GM19455 (cell line): ENCODE data around the gene CHD1.

ENCODE experiments used
- ATAC-seq: cut with Tn5 transposase; IDR thresholded peaks from one replicate; pipeline ENCODE4 v1.9.1; 2021; ENCODE audit not compliant: unreplicated experiment

CHD1 gene

DNA sequence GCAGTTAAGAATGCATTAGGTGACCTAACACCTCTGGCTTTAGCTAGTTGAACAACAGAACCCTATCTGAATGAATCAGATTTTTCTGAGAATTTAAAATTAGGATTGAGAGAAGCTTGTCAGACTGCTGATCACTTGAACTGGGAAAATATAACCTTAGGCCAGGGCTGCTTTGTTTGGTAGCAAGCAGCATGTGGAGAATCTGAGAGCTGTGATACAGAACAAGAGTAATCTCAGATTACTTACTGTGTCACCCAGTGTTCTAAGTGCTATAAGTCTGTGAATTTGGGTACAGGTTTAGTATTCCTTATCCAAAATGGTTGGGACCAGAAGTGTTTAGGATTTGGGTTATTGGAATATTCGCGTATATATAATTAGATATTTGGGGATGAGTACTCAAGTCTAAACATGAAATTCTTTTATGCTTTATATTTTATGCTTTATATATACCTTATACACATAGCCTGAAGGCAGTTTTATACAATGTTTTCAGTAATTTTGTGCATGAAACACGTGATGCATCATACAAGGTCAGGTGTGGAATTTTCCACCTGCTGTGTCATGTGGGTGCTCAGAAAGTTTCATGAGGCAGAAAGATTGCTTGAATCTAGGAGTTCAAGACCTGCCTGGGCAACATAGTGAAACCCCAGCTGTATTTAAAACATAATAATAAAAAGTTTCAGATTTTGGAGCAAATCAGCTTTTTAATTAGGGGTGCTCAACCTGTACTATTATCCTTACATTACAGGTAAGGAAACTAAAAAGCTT is 8.3 kb upstream of the CHD1 start:
- no peak for ATAC-seq

DNA sequence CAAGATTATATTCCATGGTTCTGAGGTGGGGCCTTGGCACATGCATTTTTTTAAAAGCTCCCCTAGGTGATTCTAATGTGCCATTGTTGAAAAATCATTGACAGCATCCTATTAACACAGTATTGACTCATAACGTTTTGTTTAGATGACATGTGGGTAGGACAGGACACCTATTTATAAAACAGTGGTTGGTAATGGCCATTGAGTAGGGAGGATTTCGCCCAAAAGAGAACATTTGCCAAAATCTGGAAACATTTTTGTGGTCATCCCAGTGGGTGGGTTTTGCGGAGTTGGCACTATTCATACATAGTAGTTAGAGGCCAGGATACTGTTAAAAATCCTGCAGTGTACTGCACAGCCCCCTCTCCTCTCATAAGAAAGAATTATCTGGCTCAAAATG is 6.4 kb upstream of the CHD1 start:
- ATAC-seq, result no peak

DNA sequence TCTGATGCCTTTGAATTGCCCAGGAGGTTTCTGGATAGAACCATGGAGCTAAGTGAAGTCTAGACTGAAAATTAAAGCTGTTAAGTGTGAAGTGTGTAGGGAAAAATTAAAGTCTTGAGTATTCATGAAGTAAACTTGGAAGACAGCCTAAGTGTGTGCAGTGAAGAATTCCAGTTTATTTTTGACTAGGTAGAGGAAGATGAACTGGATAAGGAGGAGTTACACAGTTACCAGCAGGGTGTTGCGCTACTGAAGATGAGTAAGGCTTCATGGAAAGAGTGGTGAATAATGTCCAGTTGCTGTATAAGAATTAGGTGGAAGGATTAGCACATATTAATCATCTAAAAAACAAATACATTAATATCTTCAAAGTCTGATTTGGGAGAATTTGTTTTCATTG is 5.7 kb upstream of the CHD1 start:
- no peak for ATAC-seq

DNA sequence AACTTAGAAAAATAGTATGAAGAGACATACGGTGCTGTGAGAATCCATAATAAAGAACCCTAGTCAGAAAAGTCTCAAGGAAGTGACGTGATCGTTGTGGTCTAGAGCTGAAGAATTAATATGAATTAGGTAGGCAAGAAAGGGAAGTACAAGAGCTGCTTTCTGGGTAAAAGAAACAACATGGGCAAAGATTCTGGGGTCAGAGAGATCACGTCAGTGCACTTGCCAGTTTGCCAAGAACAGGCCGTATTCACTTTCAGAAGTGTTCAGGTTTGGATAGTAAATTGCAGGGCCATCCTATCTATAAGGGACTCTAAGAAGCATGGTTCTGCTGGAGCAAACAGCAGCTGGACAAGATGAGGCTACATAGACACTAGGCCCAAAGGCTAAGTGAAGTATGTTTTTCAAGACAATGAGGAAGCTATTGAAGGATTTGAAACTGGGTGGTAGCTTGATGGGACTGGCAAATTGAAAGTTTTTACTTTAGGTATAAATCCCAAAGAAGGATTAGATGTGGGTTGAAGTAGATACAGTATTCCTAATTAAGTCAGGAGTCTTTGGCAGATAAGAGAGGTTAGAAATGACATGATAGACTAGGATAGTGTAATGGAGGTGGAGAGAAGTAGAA is 4.8 kb upstream of the CHD1 start:
- ATAC-seq, result no peak

DNA sequence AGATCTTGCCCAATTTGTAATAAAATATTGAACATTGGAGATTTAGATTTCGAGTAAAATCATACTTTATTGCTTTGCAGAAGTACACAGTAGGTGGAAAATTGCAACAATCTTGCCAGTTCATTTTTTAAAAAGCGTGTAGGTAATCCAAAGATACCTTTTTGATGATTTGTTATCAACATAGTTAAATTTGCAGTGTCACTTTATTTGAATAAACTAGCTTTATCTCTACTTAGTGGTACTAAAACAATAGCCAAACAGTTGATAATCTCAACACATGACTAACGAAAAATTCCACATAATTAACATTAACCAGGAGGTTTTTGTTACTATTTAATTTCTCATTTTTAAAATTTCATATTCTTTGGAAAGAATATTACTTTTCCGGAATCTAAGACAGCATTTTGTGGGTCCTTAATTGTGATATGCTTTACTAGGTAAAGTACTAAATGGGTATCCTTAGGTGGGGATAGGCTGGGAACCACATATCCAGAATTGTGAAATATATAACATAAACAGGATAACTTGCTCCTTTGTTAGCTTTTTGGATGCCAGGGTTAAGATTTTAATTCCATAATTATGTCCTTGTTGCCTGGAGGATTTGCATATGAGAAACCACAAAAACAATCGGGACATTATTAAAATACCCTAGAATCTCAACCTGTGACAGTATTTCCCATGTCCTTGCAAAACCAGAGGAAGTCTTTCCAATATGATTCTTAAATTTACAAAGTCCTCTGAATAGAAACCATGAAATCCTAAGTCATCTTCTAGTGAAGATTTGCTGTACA is 2.4 kb upstream of the CHD1 start:
- no peak for ATAC-seq

DNA sequence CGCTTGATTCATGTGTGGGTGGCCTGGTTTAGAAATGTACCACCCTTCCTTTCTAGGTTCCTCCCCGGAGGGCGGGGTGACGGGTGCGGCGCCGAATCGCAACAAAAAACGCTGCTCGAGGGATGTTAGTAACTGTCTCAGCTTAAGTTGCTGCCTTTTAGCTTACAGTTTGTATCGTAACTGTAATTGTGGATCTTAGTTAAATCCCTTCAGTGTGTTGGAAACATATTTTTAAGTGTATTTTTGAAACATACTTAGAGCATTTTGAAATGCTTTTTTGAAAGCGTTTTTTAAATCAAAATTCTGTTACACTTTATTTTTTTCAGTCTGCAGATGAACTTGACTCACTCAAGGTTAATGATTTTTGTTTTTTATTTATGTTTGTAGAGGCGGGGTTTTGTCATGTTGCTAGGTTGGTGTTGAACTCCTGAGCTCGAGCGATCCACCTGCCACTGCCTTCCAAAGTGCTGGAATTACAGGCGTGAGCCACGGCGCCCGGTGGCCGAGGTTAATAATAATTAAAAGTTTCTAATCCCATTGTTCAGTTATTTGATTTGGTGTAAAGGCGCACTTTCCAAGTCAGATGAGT is 997 bp upstream of the CHD1 start:
- ATAC-seq, result no peak

DNA sequence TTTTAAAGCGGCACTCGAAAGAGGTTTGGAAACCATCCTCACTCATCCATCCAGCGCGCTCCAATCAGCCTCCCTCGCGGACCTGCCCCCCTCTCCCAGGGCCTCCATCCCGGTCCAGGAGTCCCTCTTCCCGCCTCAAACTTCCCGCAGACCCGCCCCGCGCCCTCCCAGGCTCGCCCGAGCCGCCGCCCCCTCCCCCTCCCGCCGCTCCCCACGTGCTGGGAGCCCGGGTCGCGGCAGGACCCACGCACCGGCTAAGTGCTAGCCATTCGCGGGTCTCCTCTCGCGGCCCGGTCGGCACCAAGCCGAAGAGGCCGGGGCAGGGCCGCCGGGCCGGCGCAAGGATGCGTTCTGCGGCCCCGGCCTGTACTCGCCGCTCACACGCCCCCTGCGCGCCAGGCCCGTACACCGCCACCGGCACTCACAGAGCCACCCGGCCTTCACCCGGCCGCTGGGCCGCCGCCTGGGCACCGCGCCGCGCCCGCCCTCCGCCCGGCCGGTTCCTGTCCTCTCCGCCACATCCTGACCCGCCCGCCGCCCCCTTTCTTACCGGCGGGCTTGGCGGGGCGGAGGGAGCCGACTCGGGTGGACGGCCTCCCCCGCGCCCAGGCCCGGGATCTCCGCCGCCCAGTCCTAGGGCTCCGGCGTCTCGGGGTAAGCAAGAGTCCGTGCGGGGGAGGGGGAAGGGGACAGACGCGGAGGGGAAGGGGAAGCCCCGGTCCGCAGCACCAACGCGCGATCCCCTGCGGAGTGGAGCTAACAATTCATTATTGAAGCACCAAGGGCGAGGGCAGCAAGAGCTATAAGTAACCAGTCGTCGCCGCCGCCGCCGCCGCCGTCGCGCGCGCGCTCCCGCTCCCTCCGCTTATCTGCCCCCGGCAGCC is 576 bp downstream of the CHD1 start:
- peak; percentile 32 for ATAC-seq

DNA sequence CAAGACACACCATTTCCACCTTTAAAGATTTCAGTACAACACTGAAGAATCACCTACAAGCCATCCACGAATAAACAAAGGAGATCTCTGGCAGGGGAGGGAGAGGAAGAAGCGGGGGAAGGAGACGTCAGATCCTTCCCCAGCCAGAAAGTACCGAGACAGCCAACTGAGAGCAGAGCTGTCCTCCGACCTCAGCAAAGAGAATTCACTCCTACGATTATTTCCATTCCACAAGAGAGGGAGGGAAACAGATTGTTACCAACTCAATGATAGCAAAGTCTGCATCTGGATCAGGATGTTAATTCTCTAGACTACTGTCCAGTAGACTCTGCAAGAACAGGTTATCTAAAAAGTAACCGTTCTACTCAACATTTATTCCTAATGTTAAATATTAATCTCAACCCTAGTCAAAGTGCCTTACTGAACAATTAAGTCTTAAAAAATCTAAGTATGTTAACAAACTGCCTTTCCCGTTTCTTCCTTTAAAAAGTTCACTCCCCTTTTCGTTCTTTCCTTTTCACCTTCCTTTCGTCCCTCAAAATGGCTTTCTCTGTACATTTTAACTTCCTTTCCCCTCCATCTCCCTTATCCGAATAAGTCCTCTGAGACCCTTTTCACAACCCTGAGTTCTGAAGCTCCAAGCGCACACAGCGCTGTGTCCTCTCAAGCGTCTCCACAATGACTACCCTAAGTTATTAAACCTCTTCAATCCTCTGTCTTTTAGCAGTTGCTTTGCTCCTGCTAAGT is 1.4 kb downstream of the CHD1 start:
- peak; percentile 1 for ATAC-seq

DNA sequence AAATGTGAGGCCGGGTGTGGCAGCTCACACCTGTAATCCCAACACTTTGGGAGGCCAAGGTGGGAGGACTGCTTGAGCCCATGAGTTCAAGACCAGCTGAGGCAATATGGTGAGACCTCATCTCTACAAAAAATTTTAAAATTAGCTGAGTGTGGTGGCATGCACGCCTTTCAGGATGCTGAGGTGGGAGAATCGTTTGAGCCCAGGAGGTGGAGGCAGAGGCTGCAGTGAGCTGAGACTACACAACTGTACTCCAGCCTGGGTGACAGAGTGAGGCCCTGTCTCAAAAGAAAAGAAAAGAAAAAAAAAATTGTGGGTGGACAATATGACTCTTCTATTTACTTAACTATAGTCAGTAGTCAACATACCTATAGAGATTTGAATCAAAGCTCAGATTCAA is 4.8 kb downstream of the CHD1 start:
- no peak for ATAC-seq

DNA sequence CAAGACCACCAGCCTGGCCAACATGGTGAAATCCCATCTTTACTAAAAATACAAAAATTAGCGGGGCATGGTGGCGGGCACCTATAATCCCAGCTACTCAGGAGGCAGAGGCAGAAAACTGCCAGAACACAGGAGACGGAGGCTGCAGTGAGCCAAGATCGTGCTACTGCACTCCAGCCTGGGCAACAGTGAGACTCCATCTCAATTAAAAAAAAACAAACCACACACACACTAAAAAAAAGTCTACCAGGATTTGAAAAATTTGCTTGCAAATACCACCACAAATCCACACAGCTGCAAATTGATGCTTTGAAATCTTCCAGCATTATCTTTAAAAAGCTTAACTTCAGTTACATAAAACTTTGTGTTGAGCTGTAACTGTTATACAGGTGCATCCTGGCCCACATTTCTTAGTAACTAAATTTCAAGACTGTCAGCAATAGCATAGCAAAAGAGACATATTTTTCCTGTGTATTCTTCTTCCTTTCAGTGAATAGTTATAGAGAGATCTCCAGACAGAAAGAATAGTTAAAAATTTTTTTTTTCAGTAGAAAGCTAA is 6.8 kb downstream of the CHD1 start:
- no peak for ATAC-seq

DNA sequence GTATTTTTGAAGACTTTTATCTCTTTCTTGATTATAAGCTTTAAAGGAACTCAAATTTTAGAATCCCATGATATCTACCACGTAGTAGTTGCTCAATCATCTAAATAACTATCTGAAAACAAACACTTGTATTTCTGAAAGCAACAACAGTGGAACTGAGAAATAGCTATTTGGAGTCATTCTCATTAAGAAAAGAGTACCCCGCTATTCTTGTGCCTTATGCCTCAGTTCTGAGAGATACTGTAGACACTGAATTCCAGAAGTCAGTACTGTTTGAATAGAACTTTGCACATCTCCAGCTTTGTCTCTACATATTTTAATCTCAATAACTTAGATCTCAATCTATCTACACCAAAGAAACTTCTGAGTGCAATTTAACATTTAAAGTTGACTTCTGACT is 11.4 kb downstream of the CHD1 start:
- peak; percentile 70 for ATAC-seq

DNA sequence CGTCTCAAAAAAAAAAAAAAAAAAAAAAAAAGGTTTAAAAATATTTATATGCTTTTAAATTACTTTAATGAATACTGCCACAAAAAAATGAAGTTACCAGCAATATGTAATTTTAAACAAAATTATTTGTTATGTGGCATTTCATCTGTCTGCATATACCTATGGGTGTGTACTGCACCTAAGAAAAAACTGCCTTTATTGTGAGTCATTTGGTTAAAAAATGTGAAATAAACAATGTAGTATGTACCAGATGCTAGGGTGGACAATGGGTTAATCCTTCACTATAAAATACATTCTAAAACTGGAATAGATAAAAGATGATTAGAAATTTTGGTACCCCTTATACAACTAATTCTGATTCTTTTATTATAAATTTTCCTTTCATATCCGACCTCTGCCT is 12.3 kb downstream of the CHD1 start:
- no peak for ATAC-seq

DNA sequence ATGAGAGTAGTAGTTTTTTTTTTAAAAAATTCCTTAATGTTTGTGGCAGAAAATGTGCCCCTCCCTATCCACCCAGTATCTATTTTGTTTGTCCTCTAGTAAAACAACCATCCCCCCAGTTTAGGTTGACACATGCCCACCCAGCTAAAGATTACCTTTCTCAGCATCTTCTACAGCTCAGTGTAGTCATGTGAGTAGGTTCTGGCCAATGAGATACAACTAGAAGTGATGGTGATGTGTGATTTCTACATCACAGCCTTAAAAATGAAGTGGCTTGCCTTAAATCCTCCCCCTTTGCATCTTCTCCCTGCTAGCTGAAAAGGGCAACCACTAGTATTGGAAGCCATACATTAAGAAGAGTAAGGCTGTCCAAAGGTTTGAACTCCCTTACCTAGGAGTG is 14.9 kb downstream of the CHD1 start:
- ATAC-seq, result no peak

DNA sequence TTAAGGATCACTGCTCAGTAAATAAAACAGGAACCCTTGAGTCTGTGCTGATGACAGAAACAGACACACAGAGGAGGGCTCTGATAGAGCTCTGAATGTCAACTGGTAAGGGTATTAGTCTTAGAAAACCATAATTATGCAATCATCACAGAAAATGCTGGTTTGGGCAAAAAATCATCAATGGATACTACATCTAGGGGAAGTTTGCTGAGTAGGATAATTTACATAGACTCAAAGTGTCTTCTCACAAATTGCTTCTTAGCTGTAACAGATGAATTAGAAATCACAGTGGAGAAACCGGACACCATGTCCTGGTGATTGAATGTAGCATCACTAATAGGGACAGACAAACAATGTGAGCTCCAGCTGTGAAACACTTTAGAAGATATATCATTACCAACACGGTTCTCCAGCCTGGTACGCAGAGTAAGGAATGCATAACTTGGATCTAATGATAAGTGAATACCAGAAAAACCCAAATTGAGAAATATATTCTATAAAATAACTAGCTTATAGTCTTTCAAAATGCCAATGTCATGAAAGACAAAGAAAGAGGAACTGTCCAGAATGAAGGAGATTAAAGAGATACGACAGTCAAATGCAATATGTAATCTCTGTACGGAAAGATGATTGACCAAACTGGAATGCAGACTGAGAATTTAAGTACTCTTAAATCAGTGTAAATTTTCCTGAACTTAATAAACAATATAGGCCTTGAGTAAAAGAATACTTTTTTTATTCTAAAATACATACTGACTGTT is 17.3 kb downstream of the CHD1 start:
- ATAC-seq, result no peak

DNA sequence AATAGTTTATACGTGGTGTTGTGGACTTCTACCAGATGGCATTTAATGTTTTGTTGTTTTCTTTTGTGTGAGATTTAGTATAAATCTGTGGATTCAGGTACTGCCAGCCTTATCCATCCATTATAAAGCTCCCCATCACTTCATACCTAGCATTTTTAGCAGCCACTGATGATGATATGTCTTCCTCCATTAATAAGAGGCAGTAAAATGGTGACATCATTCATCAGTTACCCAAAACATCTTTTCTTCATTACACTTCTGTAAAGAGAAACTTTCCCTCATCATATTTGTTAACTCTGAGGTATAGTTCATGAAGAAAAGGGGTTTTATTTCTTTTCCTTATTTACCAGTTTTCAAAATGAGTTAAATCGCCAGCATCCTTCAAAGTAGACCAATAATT is 19.4 kb downstream of the CHD1 start:
- no peak for ATAC-seq

DNA sequence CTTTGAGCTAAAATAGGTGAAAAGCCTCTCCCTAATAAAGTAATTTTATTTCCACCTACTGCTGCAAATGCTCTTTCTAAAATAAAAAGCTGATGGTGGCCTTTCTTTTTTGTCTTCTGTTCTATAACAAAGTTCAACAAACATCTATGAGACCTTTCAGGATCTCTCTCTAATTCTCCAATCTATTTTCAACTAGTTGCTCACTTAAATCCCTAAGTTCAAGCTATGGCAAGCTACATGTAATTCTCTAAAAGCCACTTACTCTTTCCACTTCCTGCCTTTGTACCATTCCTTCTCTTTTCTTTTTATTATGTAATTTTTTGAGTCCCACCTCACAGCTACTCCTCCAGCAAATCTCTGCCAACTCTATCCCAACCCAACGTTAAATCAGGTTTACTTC is 20.9 kb downstream of the CHD1 start:
- no peak for ATAC-seq

DNA sequence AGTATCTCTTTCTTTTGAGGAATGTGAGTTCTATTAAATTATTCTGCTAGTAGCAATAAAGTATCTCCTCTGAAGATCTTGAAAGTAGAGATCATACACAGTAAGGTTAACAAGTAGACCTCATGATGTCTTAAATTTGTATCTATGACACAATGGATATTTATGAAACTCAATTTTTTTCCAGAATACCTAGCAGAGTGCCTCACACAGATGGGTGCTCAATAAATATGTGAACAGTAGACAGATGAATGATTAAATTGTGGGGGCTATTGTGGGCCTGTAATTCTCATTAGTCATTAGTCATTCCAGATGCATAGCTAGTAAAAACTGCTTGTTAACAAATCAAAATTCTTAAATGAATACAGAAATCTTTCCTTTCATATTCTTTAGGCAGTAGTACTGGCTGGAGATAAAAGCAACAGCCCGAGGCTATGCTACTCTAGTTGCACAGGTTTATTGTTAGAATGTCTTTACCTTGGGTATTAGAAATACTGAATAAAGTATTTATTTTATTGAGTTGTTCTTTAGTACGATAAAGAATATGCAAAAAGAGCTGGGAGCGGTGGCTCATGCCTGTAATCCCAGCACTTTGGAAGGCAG is 22.0 kb downstream of the CHD1 start:
- ATAC-seq, result no peak

DNA sequence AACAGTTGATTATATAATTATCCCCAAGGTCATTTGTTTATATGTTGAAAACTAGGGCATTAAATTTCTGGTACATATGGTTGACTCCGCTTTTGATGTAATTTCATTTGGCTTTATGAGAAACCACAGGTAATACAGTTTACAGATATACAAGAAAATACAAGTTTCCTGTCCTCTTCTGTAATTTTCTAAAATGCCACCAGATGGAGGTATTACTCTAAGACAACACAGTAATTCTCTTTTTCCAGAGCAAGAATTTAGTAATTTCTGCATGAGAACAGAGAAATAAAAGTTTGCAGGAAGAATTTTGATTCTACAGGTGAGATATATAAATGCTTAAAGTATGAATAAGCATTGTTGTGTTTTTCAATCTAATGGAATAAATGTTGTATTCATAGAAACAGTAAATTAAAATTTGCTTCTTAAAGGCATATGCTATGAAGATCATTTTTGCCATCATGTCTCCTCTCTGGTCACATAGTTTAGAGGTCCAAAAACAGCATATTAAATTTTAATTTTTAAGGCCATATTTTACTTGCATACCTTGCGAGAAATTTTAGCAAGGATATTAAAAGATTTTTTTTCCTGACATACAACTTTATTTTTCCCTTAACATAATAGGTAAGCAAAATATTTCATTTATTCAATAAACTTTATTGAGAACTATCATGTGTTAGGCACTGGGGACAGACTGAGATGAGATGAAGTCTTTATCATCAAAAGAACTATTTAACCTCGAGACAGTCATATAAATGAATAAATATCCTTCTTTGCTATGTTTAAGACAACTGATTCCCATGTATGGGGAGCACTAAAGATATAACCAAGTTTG is 22.7 kb downstream of the CHD1 start:
- no peak for ATAC-seq
